OCI-LY1 (cell line): ENCODE measurements around the gene PGBD5.

Experiments used
- CTCF ChIP-seq: fragments of 200-600 bp; sonication (generic), shearing (Covaris generic); IDR thresholded peaks from 2 replicates; pipeline ENCODE4 v1.5.1; 2017; ENCODE audit warnings: mild to moderate bottlenecking, antibody characterized with exemption, low read length, moderate library complexity, mixed read lengths
- EZH2 ChIP-seq: fragments of 200-600 bp; sonication (generic), shearing (Covaris generic); IDR thresholded peaks from 2 replicates; pipeline ENCODE4 v1.8.0; 2017; ENCODE audit warnings: borderline replicate concordance, mixed run types, mild to moderate bottlenecking, antibody characterized with exemption, low read length, moderate library complexity, mixed read lengths

- TF ChIP-seq CTCF (no peak), EZH2 (no peak)
Measured at GRCh38 chr1:230441183-230442029, 15.3 kb upstream of the PGBD5 start.
